K562 (cell line): ENCODE data around the gene SAMD14. TPM values are rescaled to one million over a fixed set of nuclear protein-coding genes. Genes with fewer than 3 reads are reported as not detected.

ENCODE experiments used
- ATAC-seq: fragments of 200-7000 bp; cut with Tn5 transposase; 3 replicates; pipeline ENCODE4 v1.9.1; 2020; ENCODE audit warnings: moderate library complexity
- BruUV-seq: library from RNA; stranded (reverse); fragments of 400-500 nt; replicated peaks from 2 replicates; lab custom pipeline; 2021; lab: Mats Ljungman, UMichigan
- CTCF ChIA-PET: fragments of 300-600 bp; formaldehyde crosslinking; extraction: SDS; loops from one replicate; lab custom pipeline; 2021; ENCODE audit warnings: low intra/inter-chr PET ratio; lab: Yijun Ruan, JAX
- POLR2A ChIA-PET: fragments of 300-600, 350-650 bp; sonication (Branson Sonifier 250); formaldehyde crosslinking; extraction: SDS; loops from one replicate; lab custom pipeline; 2021; ENCODE audit warnings: antibody characterized with exemption, inconsistent platforms; lab: Yijun Ruan, JAX
- DNase-seq, 4 experiments: peaks; one replicate each; pipeline versions ENCODE4 v3.0.0 to v3.0.0-alpha.2; 2011 to 2018; ENCODE audit warnings: low spot score in 3 of 4, mixed read lengths in 3 of 4; ENCODE audit errors: extremely low read depth in 1 of 4
- FAIRE-seq: peaks from 2 replicates; lab custom pipeline; 2011; peaks lifted over from hg19 to GRCh38; lab: Jason Lieb, UNC
- H2AFZ ChIP-seq: 2 replicates; pipeline ENCODE4 v1.6.0; 2011; ENCODE audit warnings: low read depth, low read length, control low read depth, inconsistent platforms
- H3K27ac ChIP-seq: fragments of 200-600 bp; 3 replicates; pipeline ENCODE4 v1.8.0; 2011; ENCODE audit warnings: low read depth, mild to moderate bottlenecking, control low read depth, inconsistent platforms, low read length, moderate library complexity, mixed read lengths; ENCODE audit errors: extremely low read depth
- H3K27me3 ChIP-seq, 2 experiments: fragments of 300-600 bp in 1 of 2; 2 replicates in 1 of 2; 3 replicates in 1 of 2; pipeline versions ENCODE4 v1.6.0 to v1.8.0; 2011; ENCODE audit warnings: inconsistent platforms in 2 of 2, low read length in 2 of 2, mild to moderate bottlenecking in 1 of 2, mixed read lengths in 1 of 2, moderate library complexity in 1 of 2; ENCODE audit not compliant: control insufficient read depth in 2 of 2, insufficient read depth in 2 of 2
- H3K36me3 ChIP-seq: fragments of 300-600 bp; 3 replicates; pipeline ENCODE4 v1.8.0; 2011; ENCODE audit warnings: mild to moderate bottlenecking, low read length, inconsistent platforms; ENCODE audit not compliant: control insufficient read depth, insufficient read depth
- H3K4me1 ChIP-seq, 2 experiments: fragments of 200-600 bp in 1 of 2; replicated peaks in 1 of 2; 2 replicates in 1 of 2; 3 replicates in 1 of 2; pipeline versions ENCODE4 v1.5.1 to v1.8.0; 2011; ENCODE audit warnings: inconsistent platforms in 2 of 2, low read length in 2 of 2, mild to moderate bottlenecking in 1 of 2, mixed read lengths in 1 of 2, moderate library complexity in 1 of 2; ENCODE audit not compliant: control insufficient read depth in 2 of 2, insufficient read depth in 2 of 2
- H3K4me2 ChIP-seq: 2 replicates; pipeline ENCODE4 v1.6.1; 2011; ENCODE audit warnings: low read length, control low read depth, inconsistent platforms, mixed read lengths; ENCODE audit not compliant: insufficient read depth
- H3K4me3 ChIP-seq: fragments of 200-600 bp; sonication (generic), shearing (Covaris generic); 2 replicates; pipeline ENCODE4 v1.5.1; 2016; ENCODE audit warnings: control low read depth, inconsistent platforms
- H3K79me2 ChIP-seq: fragments of 200-600 bp; 3 replicates; pipeline ENCODE4 v1.8.0; 2011; ENCODE audit warnings: low read length, inconsistent platforms; ENCODE audit not compliant: control insufficient read depth, insufficient read depth
- H3K9ac ChIP-seq, 2 experiments: 2 replicates each; pipeline versions ENCODE4 v1.6.0 to v1.6.1; 2011; ENCODE audit warnings: low read depth in 2 of 2, low read length in 2 of 2, control low read depth in 1 of 2, inconsistent platforms in 1 of 2, mild to moderate bottlenecking in 1 of 2, mixed read lengths in 1 of 2; ENCODE audit not compliant: insufficient read depth in 1 of 2
- H3K9me1 ChIP-seq: one replicate; pipeline ENCODE4 v1.6.0; 2011; ENCODE audit warnings: inconsistent platforms, mild to moderate bottlenecking, low read length, moderate library complexity; ENCODE audit not compliant: control insufficient read depth, insufficient read depth
- H3K9me3 ChIP-seq: replicated peaks from 2 replicates; pipeline ENCODE4 v1.5.1; 2011; ENCODE audit warnings: low read depth, low read length, inconsistent platforms; ENCODE audit not compliant: control insufficient read depth, insufficient read depth
- H4K20me1 ChIP-seq: replicated peaks from 2 replicates; pipeline ENCODE4 v1.6.1; 2011; ENCODE audit warnings: low read length, inconsistent platforms, mixed read lengths; ENCODE audit not compliant: control insufficient read depth, insufficient read depth
- SRSF1 ChIP-seq: fragments of 200-400 bp; formaldehyde crosslinking; IDR thresholded peaks from 2 replicates; pipeline ENCODE4 v1.6.1; 2017; ENCODE audit warnings: mild to moderate bottlenecking, low read depth, low read length, moderate library complexity
- ZNF263 ChIP-seq: sonication (generic); formaldehyde crosslinking; IDR thresholded peaks from 2 replicates; pipeline ENCODE4 v1.8.0; 2022; ENCODE audit warnings: mild to moderate bottlenecking, missing genetic modification reagents, borderline replicate concordance
- WGBS: fragments of 100-300 bp; shearing (Covaris generic); methylation state at CpG from one replicate; pipeline ENCODE4 v1.1.6; 2016; ENCODE audit warnings: low coverage, mixed read lengths; ENCODE audit not compliant: insufficient coverage; ENCODE audit errors: missing lambda C conversion rate; 5-methylcytosine and 5-hydroxymethylcytosine counted together
- in situ Hi-C: fragments of 300-500 bp; cut with MboI; formaldehyde crosslinking; loops from 4 replicates; pipeline ENCODE4 v1.15.0; 2018; ENCODE audit warnings: inconsistent platforms, mixed read lengths
- intact Hi-C: fragments of 100-400 bp; cut with micrococcal nuclease; formaldehyde crosslinking; loops from 2 replicates; pipeline ENCODE4 v1.14.2; 2022
- polyA plus RNA-seq, 8 experiments: library from polyadenylated mRNA; depleted of rRNA in 4 of 8; stranded (reverse) in 5 of 8; unstranded in 3 of 8; fragments of >200 nt; fragmentation: Nextera tagmentation in 2 of 8; fragmentation: Illumina TruSeq in 1 of 8; extraction: Ambion mirVana in 2 of 8; extraction: Trizol in 1 of 8; gene quantifications; 2 replicates each; pipeline versions ENCODE4 v1.2.1 to v1.2.3, GENCODE V29; 2011 to 2014; ENCODE audit warnings: inconsistent platforms in 1 of 8, missing spikeins in 1 of 8
- total RNA-seq, 7 experiments: library from RNA; depleted of rRNA in 6 of 7; stranded (reverse); fragments of >200 nt in 6 of 7; fragmentation: Illumina TruSeq in 2 of 7; extraction: Trizol in 2 of 7; gene quantifications; 2 replicates each; pipeline versions ENCODE4 v1.2.1 to v1.2.3, GENCODE V29; 2011 to 2021; ENCODE audit warnings: low replicate concordance in 1 of 7

Gene SAMD14
- total and polyA plus RNA-seq, 9 of the 15 experiments (the other 6 are each of a cell fraction or from before 2014, with no cell fraction given), result 0.04 to 0.07 TPM; not detected in 7

DNA sequence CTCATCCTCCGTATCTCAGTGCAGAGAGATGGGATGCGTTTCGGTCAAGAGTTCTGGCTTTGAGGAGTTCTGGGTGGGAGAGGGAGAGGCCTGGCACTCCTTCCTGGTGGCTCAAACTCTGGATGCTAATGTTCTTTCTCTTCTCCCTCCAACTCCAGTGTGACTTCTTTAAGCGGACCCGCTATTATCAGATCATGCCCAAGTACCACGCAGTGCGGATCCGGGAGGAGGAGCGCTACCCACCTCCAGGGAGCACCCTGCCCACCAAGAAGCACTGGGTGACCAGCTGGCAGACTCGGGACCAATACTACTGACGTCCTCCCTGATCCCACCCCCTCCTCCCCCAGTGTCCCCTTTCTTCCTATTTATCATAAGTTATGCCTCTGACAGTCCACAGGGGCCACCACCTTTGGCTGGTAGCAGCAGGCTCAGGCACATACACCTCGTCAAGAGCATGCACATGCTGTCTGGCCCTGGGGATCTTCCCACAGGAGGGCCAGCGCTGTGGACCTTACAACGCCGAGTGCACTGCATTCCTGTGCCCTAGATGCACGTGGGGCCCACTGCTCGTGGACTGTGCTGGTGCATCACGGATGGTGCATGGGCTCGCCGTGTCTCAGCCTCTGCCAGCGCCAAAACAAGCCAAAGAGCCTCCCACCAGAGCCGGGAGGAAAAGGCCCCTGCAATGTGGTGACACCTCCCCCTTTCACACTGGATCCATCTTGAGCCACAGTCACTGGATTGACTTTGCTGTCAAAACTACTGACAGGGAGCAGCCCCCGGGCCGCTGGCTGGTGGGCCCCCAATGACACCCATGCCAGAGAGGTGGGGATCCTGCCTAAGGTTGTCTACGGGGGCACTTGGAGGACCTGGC lies 40.8 kb downstream of the SAMD14 start:
- in situ Hi-C loops, result no loop called here
- BruUV-seq, result no TSS peak
- no peak for ATAC-seq
- no peak overlapping the region for H3K9ac ChIP-seq
- peaks cover 7% of the 10 kb centered on the region; the same call in 1 of the 2 replicates for H4K20me1 ChIP-seq
- peaks cover 0 to 3% of the 10 kb centered on the region in 2 experiments; a peak in 1 of 5 replicates for H3K4me1 ChIP-seq
- no peak overlapping the region for H3K4me2 ChIP-seq
- POLR2A ChIA-PET, result interaction anchor here (0.7 kb wide), 1 partner anchor 663 kb away, joined by 3 read pairs; no protein-coding TSS in a partner anchor
- TF ChIP-seq ZNF263, result peak; percentile 59; the same call in 1 of the 2 replicates
- no peak for TF ChIP-seq SRSF1
- TF ChIP-seq, all 486 proteins: peak for 1
- no peak for FAIRE-seq
- Histone ChIP-seq H3K9me3 (no peaks in the 10 kb centered on the region), H3K27me3 (peaks cover 7 to 33% of the 10 kb centered on the region in 2 experiments; a peak in 4 of 5 replicates), H3K36me3 (no peaks in the 10 kb centered on the region), H2AFZ (no peak overlapping the region), H3K9me1 (peaks cover 3% of the 10 kb centered on the region), H3K79me2 (no peaks in the 10 kb centered on the region), H3K4me3 (no peak overlapping the region), H3K27ac (no peak overlapping the region)
- DNase-seq, result no peak
- CTCF ChIA-PET, result interaction anchor here (0.6 kb wide), 1 partner anchor 604 kb away, joined by 3 read pairs; no protein-coding TSS in a partner anchor
- under 1% methylated on average over 14 of the region's 25 CpGs for WGBS
- intact Hi-C loops, result loop anchor here (10.0 kb wide), 1 partner anchor 204 kb away; no protein-coding TSS in a partner anchor
